ENCODE results near the gene BBOX1.
"Not testable (repeated sequence)": the region's sequence is repeated elsewhere in the genome, so short reads cannot be mapped to it uniquely, and the experiment has no call there.

The BBOX1 gene

DNA sequence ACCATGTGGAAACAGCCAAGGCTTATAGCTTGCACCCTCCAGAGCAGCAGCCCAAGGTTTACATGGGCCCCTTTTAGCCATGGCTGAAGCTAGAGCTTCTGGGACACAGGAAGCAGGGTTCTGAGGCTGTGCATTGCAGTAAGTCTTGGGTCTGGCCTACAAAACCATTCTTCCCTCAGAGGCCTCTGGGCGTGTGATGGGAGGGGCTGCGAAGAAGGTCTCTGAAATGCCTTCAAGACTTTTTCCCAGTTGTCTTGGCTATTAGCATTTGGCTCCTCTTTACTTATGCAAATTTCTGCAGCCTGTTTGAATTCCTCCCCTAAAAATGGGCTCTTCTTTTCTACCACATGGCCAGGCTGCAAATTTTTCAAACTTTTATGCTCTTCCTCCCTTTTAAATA is 109.5 kb downstream of the BBOX1 start:
- Mint-ChIP-seq H3K27me3 (no peaks in the 10 kb centered on the region), H3K27ac (no peak overlapping the region), H3K4me3 (no peak overlapping the region), H3K36me3 (no peaks in the 10 kb centered on the region), H3K9me3 (no peaks in the 10 kb centered on the region), H3K4me1 (no peaks in the 10 kb centered on the region)
- no peak for DNase-seq
- CTCF ChIA-PET = no interaction called here

DNA sequence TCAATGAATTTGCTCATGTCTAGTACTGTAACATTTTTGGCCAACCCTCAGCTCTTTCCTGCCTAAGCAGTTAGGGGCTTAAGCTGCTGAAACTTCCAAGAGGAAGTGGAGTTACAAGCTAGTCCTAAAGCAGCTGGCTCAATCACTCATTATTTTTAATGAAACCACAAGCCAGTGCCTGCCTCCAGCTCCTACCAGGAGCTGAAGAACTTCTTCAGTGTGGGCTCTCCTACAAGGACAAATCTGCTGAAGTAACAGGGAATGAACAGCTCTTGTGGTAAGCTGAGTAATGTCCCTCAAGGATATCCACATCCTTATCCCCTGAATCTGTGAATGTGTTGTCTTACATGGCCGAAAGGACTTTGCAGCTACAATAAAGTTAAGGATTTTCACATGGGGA is 112.5 kb downstream of the BBOX1 start:
- H3K4me3 Mint-ChIP-seq = no peak overlapping the region
- DNase-seq = no peak
- H3K27me3 Mint-ChIP-seq = no peaks in the 10 kb centered on the region
- no peaks in the 10 kb centered on the region for H3K4me1 Mint-ChIP-seq
- H3K27ac Mint-ChIP-seq = no peak overlapping the region
- CTCF ChIA-PET = no interaction called here
- no peaks in the 10 kb centered on the region for H3K9me3 Mint-ChIP-seq
- no peaks in the 10 kb centered on the region for H3K36me3 Mint-ChIP-seq

GRCh38 chr11:27158456-27159334 is 118.1 kb downstream of the BBOX1 start:
- Mint-ChIP-seq H3K27me3 (no peaks in the 10 kb centered on the region), H3K4me1 (no peaks in the 10 kb centered on the region), H3K36me3 (no peaks in the 10 kb centered on the region), H3K9me3 (no peaks in the 10 kb centered on the region), H3K4me3 (no peak overlapping the region), H3K27ac (no peak overlapping the region)
- DNase-seq = peak; percentile 21
- CTCF ChIA-PET = interaction anchor here (0.9 to 1.1 kb wide), 3 partner anchors 327 to 862 kb away, joined by 3 read pairs; no protein-coding TSS in a partner anchor

DNA sequence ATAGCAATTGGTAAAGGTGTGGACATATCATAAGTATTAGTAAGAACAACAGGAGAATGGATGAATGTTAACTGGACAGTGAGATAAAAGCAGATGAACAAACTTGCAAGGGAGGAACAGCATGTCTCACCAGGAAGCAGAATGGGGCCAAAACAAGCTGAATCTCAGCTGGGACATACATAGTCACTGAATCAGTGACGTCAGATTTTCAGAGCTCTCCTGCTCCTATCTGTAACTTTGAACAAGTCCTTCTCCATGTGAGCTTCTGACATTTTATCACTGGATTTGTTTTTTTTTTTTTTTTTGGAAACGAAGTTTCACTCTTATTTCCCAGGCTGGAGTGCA is 118.7 kb downstream of the BBOX1 start:
- Mint-ChIP-seq H3K36me3 (no peaks in the 10 kb centered on the region), H3K27me3 (no peaks in the 10 kb centered on the region), H3K27ac (no peak overlapping the region), H3K9me3 (no peaks in the 10 kb centered on the region), H3K4me3 (no peak overlapping the region), H3K4me1 (no peaks in the 10 kb centered on the region)
- DNase-seq = no peak
- CTCF ChIA-PET = interaction anchor here (0.6 to 1.1 kb wide), 2 partner anchors 124 to 327 kb away, joined by 3 read pairs; no protein-coding TSS in a partner anchor

DNA sequence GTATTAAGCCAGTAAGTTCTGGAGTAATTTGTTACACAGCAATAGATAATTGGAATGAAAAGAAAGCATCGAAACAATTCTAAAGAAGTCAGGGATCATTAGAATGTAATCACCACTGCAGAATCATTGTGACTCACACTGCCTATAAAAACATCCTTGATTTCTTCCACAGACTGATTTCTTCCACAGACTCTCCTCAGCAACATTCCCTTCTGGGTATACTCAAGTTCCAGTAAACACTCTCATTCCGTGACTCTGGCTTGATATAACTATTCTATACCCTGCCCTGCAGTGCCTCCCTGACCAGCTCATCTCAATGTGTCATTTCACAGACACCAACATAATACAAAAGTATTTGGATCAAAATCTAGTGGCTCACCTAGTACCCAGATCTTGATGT is 120.5 kb downstream of the BBOX1 start:
- no peaks in the 10 kb centered on the region for H3K27me3 Mint-ChIP-seq
- CTCF ChIA-PET = no interaction called here
- no peaks in the 10 kb centered on the region for H3K36me3 Mint-ChIP-seq
- H3K4me3 Mint-ChIP-seq = no peak overlapping the region
- DNase-seq = no peak
- H3K27ac Mint-ChIP-seq = no peak overlapping the region
- H3K4me1 Mint-ChIP-seq = no peaks in the 10 kb centered on the region
- no peaks in the 10 kb centered on the region for H3K9me3 Mint-ChIP-seq

GRCh38 chr11:27162237-27162636 is 121.6 kb downstream of the BBOX1 start:
- no peak overlapping the region for H3K4me3 Mint-ChIP-seq
- no peak overlapping the region for H3K27ac Mint-ChIP-seq
- no peaks in the 10 kb centered on the region for H3K36me3 Mint-ChIP-seq
- DNase-seq = no peak
- no peaks in the 10 kb centered on the region for H3K9me3 Mint-ChIP-seq
- CTCF ChIA-PET = interaction anchor here (0.6 kb wide), 1 partner anchor 558 kb away, joined by 3 read pairs; no protein-coding TSS in a partner anchor
- H3K27me3 Mint-ChIP-seq = no peaks in the 10 kb centered on the region
- no peaks in the 10 kb centered on the region for H3K4me1 Mint-ChIP-seq

DNA sequence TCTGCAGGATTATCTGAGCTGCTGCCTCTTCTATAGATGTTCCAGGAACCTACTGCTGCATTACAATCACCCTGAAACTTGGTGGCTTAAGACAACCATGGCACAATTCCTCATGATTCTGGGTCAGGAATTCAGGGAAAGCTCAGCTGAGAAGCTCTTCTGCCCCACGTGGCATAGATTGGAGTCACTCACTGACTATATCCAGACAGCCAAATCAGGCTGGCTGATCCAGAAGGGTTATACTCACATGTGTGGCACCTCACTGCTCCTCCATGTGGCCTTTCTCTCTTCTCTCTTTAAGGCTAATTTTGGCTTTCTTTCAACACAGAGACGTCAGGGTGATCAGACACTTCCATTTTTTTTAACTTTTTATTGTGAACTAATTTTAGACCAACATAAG is 125.5 kb downstream of the BBOX1 start:
- H3K27ac Mint-ChIP-seq = no peak overlapping the region
- no peaks in the 10 kb centered on the region for H3K9me3 Mint-ChIP-seq
- CTCF ChIA-PET = no interaction called here

DNA sequence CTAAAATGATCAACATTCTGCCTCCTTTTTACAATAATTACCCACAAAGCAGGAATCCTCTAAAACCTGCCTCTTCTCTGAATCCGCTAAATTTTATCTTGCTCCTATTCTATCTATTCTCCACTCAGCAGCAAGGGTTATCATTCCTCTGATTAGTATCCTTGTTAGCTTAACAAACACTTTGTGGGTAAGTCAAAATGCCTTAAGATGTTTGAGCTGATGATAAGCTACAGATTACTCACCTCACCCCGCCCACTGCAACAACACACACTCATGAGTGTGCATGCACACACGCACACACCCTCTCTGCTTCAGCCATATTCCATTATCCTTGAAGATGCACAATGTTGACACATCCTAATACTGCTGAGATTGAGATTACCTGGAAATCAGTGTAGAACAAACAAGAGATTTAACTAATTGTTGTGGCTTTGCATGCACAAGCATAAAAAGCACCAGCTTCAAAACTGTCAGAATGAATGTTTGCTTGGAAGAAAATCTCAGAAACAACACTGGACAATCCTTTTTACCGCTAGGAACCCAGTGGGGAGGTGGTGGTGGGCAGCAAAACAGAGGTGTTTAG is 130.9 kb downstream of the BBOX1 start:
- no peak overlapping the region for H3K4me3 Mint-ChIP-seq
- no peak for DNase-seq
- H3K9me3 Mint-ChIP-seq = no peaks in the 10 kb centered on the region
- H3K36me3 Mint-ChIP-seq = no peaks in the 10 kb centered on the region
- no peak overlapping the region for H3K27ac Mint-ChIP-seq
- H3K27me3 Mint-ChIP-seq = no peaks in the 10 kb centered on the region
- H3K4me1 Mint-ChIP-seq = no peaks in the 10 kb centered on the region
- CTCF ChIA-PET = interaction anchor here (0.7 kb wide), 1 partner anchor 12 kb away, joined by 3 read pairs; no protein-coding TSS in a partner anchor

More for the DNA sequence above, 125.5 kb downstream of the BBOX1 start:
- H3K4me1 Mint-ChIP-seq = no peaks in the 10 kb centered on the region
- H3K4me3 Mint-ChIP-seq = no peak overlapping the region
- DNase-seq = no peak
- H3K36me3 Mint-ChIP-seq = no peaks in the 10 kb centered on the region
- H3K27me3 Mint-ChIP-seq = no peaks in the 10 kb centered on the region

DNA sequence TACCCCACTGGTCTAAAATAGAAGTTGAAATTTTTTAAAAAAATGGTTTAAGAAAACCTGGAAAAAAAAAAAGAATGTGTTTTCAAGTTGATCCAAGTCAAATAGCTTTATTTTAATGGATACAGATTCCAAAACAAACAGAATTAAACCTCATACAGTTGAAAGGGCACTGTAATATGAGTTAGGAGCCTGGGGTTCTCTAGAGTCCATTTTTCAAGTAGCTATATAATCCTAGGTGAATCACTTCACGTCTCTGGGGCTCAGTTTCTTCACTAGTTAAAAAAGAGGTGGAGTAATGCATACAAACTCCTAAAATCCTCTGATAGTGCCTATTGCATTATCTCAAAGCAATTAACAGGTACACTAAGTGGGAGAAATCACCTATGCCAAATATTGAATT is 132.9 kb downstream of the BBOX1 start:
- no peaks in the 10 kb centered on the region for H3K36me3 Mint-ChIP-seq
- no peak for DNase-seq
- H3K27me3 Mint-ChIP-seq = no peaks in the 10 kb centered on the region
- no peaks in the 10 kb centered on the region for H3K9me3 Mint-ChIP-seq
- CTCF ChIA-PET = no interaction called here
- no peaks in the 10 kb centered on the region for H3K4me1 Mint-ChIP-seq
- no peak overlapping the region for H3K27ac Mint-ChIP-seq
- no peak overlapping the region for H3K4me3 Mint-ChIP-seq

GRCh38 chr11:27174021-27174420 is 133.4 kb downstream of the BBOX1 start:
- CTCF ChIA-PET = no interaction called here
- H3K27me3 Mint-ChIP-seq = no peaks in the 10 kb centered on the region
- H3K27ac Mint-ChIP-seq = no peak overlapping the region
- no peak overlapping the region for H3K4me3 Mint-ChIP-seq
- no peaks in the 10 kb centered on the region for H3K36me3 Mint-ChIP-seq
- no peaks in the 10 kb centered on the region for H3K9me3 Mint-ChIP-seq
- DNase-seq = no peak
- H3K4me1 Mint-ChIP-seq = no peaks in the 10 kb centered on the region

DNA sequence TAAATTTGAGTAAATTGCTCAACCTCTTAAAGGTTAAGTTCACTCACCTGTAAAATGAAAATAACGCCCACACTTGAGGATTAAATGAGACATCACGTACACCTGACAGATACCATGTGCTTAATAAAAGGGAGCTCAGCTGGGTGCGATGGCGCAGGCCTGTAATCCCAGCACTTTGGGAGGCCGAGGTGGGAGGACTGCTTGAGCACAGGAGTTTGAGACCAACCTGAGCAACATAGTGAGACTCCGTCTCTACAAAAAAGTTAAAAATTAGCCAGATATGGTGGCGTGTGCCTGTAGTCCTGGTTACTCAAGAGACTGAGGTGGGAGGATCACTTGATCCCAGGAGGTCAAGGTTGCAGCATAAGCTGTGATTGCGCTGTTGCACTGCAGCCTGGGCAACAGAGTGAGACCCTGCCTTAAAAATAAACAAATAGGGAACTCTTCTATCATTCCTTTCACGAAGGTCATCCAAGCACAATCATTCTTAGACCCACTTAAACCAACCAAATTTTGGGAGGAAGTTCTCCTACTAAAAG is 134.1 kb downstream of the BBOX1 start:
- H3K4me3 Mint-ChIP-seq = no peak overlapping the region
- H3K4me1 Mint-ChIP-seq = no peaks in the 10 kb centered on the region
- H3K9me3 Mint-ChIP-seq = no peaks in the 10 kb centered on the region
- DNase-seq = no peak
- H3K27me3 Mint-ChIP-seq = no peaks in the 10 kb centered on the region
- CTCF ChIA-PET = no interaction called here
- no peaks in the 10 kb centered on the region for H3K36me3 Mint-ChIP-seq
- H3K27ac Mint-ChIP-seq = no peak overlapping the region

- not testable (repeated sequence) for H3K4me1 Mint-ChIP-seq
Measured at GRCh38 chr11:27175562-27175961, 134.9 kb downstream of the BBOX1 start.

More at GRCh38 chr11:27175562-27175961, 134.9 kb downstream of the BBOX1 start:
- DNase-seq, H3K27me3 Mint-ChIP-seq, H3K9me3 Mint-ChIP-seq, H3K27ac Mint-ChIP-seq, H3K36me3 Mint-ChIP-seq, H3K4me3 Mint-ChIP-seq, CTCF ChIA-PET: not testable (repeated sequence)
